ENCODE measurements around the gene RAPSN.

The RAPSN gene

DNA sequence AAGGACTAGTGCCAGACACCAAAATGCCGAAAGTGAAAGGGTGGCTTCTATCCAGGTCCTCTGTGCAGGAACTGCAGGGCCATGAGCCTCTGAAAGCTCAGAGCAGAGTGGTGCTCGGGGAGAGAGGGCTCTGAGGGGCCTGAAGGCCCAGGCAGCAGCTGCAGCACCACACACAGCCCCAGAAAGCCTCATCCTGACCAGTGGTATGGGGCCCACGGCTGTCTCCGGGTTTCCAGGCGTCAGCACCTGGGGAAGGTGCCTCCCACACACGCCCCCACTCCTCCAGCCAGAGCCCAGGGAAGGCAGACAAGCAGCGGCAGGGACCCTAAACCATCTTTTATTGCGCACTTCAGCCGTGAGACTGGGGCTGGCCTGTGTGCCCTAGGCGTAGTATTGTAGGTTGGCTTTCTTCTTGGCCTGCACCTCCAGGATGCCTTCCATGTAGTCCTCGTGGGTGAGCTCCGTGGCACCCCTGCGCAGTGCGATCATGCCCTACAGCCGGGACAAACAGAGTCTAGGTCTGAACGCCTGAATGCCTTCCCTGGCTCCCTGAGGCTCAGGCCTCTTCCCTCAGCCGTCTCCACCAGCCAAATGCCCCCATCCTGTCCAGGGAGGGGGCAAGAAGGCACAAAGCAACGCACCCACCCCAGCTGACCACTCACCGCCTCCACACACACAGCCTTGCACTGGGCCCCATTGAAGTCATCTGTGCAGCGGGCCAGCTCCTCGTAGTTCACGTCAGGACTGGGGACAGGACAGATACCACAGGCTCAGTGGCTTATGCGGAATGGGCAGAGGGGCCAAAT is 30.3 kb downstream of the RAPSN start:
- Histone ChIP-seq H3K9me3 (ENCODE audit: insufficient read depth, low read depth, low read length) (no peaks in the 10 kb centered on the region), H3K79me1 (ENCODE audit: low read length) (no peaks in the 10 kb centered on the region), H3K4me1 (ENCODE audit: control insufficient read depth in 1 of 2, insufficient read depth in 2 of 2, low read length in 2 of 2) (peaks cover 3 to 5% of the 10 kb centered on the region in 2 experiments), H2BK12ac (ENCODE audit: low read length) (no peak overlapping the region), H3K23ac (ENCODE audit: low read length) (no peak overlapping the region), H4K12ac (ENCODE audit: low read depth, low read length) (no peak overlapping the region), H2AFZ (ENCODE audit: insufficient read depth, low read length, poor library complexity) (no peak overlapping the region), H3K14ac (ENCODE audit: low read length) (no peak overlapping the region), H2BK5ac (ENCODE audit: low read depth, low read length, poor library complexity) (no peak overlapping the region), H3K4ac (ENCODE audit: low read depth, low read length) (no peak overlapping the region), H2BK120ac (ENCODE audit: insufficient read depth, low read length, poor library complexity) (no peak overlapping the region), H3K4me2 (ENCODE audit: low read length) (no peak overlapping the region), H3K27me3 (ENCODE audit: insufficient read depth, low read length) (no peaks in the 10 kb centered on the region), H3K36me3 (ENCODE audit: control insufficient read depth in 1 of 2, insufficient read depth in 2 of 2, low read length in 2 of 2) (peaks cover 78 to 85% of the 10 kb centered on the region in 2 experiments), H2AK5ac (ENCODE audit: low read length) (no peak overlapping the region), H3K18ac (ENCODE audit: low read length) (no peak overlapping the region), H3K4me3 (ENCODE audit: low read depth, low read length) (no peak overlapping the region), H4K8ac (ENCODE audit: low read depth, low read length) (no peak overlapping the region), H3K9ac (ENCODE audit: low read length) (no peak overlapping the region), H3K79me2 (ENCODE audit: control insufficient read depth, insufficient read depth, low read length, poor library complexity) (no peaks in the 10 kb centered on the region), H3K27ac (ENCODE audit: low read depth, low read length) (no peak overlapping the region), H4K91ac (ENCODE audit: low read depth, low read length) (no peak overlapping the region)
- DNase-seq: no peak
- no CpG with 5 or more reads among the region's 23 CpGs for WGBS (ENCODE audit: extremely low coverage, insufficient coverage, insufficient read length)

DNA sequence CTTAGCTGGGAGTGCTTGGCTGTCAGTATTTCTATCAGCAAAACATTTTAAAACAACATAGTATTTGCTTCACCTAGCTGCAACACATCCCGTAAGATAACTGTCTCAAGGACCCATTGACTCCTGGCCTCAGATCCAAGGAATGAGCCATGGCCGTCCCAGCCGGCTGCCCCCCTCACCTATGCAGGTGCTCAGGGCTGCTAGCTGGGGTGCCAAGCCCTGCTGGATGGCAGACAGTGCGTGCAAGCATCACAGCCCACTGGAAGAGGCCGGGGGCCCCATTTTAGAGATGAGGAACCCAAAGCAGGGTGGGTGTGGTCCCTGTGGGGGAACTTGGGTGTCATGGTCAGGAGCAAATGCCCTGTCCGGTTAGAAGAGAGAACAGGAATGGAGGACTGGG is 31.2 kb downstream of the RAPSN start:
- no peak for DNase-seq
- Histone ChIP-seq H3K14ac (ENCODE audit: low read length) (no peak overlapping the region), H3K27ac (ENCODE audit: low read depth, low read length) (no peak overlapping the region), H4K12ac (ENCODE audit: low read depth, low read length) (no peak overlapping the region), H3K79me2 (ENCODE audit: control insufficient read depth, insufficient read depth, low read length, poor library complexity) (no peaks in the 10 kb centered on the region), H4K91ac (ENCODE audit: low read depth, low read length) (no peak overlapping the region), H2BK120ac (ENCODE audit: insufficient read depth, low read length, poor library complexity) (no peak overlapping the region), H3K9me3 (ENCODE audit: insufficient read depth, low read depth, low read length) (no peaks in the 10 kb centered on the region), H3K4me1 (ENCODE audit: control insufficient read depth in 1 of 2, insufficient read depth in 2 of 2, low read length in 2 of 2) (peaks cover 3 to 5% of the 10 kb centered on the region in 2 experiments), H3K23ac (ENCODE audit: low read length) (no peak overlapping the region), H2BK12ac (ENCODE audit: low read length) (no peak overlapping the region), H3K27me3 (ENCODE audit: insufficient read depth, low read length) (no peaks in the 10 kb centered on the region), H2BK5ac (ENCODE audit: low read depth, low read length, poor library complexity) (no peak overlapping the region), H2AK5ac (ENCODE audit: low read length) (no peak overlapping the region), H3K4me2 (ENCODE audit: low read length) (no peak overlapping the region), H3K79me1 (ENCODE audit: low read length) (no peaks in the 10 kb centered on the region), H4K8ac (ENCODE audit: low read depth, low read length) (no peak overlapping the region), H3K4me3 (ENCODE audit: low read depth, low read length) (no peak overlapping the region), H3K4ac (ENCODE audit: low read depth, low read length) (no peak overlapping the region), H3K9ac (ENCODE audit: low read length) (no peak overlapping the region), H3K18ac (ENCODE audit: low read length) (no peak overlapping the region), H3K36me3 (ENCODE audit: control insufficient read depth in 1 of 2, insufficient read depth in 2 of 2, low read length in 2 of 2) (peaks cover 75 to 82% of the 10 kb centered on the region in 2 experiments), H2AFZ (ENCODE audit: insufficient read depth, low read length, poor library complexity) (no peak overlapping the region)
- no CpG with 5 or more reads among the region's 6 CpGs for WGBS (ENCODE audit: extremely low coverage, insufficient coverage, insufficient read length)

GRCh38 chr11:47415949-47416472 is 32.9 kb downstream of the RAPSN start:
- Histone ChIP-seq H3K14ac (ENCODE audit: low read length) (peak overlapping the region; percentile 8), H4K8ac (ENCODE audit: low read depth, low read length) (no peak overlapping the region), H2BK120ac (ENCODE audit: insufficient read depth, low read length, poor library complexity) (no peak overlapping the region), H3K9me3 (ENCODE audit: insufficient read depth, low read depth, low read length) (no peaks in the 10 kb centered on the region), H3K27ac (ENCODE audit: low read depth, low read length) (peak overlapping the region; percentile 9), H3K9ac (ENCODE audit: low read length) (no peak overlapping the region), H4K91ac (ENCODE audit: low read depth, low read length) (no peak overlapping the region), H3K79me2 (ENCODE audit: control insufficient read depth, insufficient read depth, low read length, poor library complexity) (no peaks in the 10 kb centered on the region), H4K12ac (ENCODE audit: low read depth, low read length) (peak overlapping the region; percentile 67), H2AK5ac (ENCODE audit: low read length) (no peak overlapping the region), H2BK12ac (ENCODE audit: low read length) (no peak overlapping the region), H3K36me3 (ENCODE audit: control insufficient read depth in 1 of 2, insufficient read depth in 2 of 2, low read length in 2 of 2) (peaks cover 74 to 78% of the 10 kb centered on the region in 2 experiments), H3K79me1 (ENCODE audit: low read length) (no peaks in the 10 kb centered on the region), H2AFZ (ENCODE audit: insufficient read depth, low read length, poor library complexity) (no peak overlapping the region), H3K4me1 (ENCODE audit: control insufficient read depth in 1 of 2, insufficient read depth in 2 of 2, low read length in 2 of 2) (peaks cover 3 to 5% of the 10 kb centered on the region in 2 experiments), H3K18ac (ENCODE audit: low read length) (no peak overlapping the region), H2BK5ac (ENCODE audit: low read depth, low read length, poor library complexity) (no peak overlapping the region), H3K4me3 (ENCODE audit: low read depth, low read length) (no peak overlapping the region), H3K27me3 (ENCODE audit: insufficient read depth, low read length) (no peaks in the 10 kb centered on the region), H3K23ac (ENCODE audit: low read length) (no peak overlapping the region), H3K4ac (ENCODE audit: low read depth, low read length) (no peak overlapping the region), H3K4me2 (ENCODE audit: low read length) (no peak overlapping the region)
- DNase-seq: peak in 1 of 2 donors; percentile 38
- no CpG with 5 or more reads among the region's 13 CpGs for WGBS (ENCODE audit: extremely low coverage, insufficient coverage, insufficient read length)

DNA sequence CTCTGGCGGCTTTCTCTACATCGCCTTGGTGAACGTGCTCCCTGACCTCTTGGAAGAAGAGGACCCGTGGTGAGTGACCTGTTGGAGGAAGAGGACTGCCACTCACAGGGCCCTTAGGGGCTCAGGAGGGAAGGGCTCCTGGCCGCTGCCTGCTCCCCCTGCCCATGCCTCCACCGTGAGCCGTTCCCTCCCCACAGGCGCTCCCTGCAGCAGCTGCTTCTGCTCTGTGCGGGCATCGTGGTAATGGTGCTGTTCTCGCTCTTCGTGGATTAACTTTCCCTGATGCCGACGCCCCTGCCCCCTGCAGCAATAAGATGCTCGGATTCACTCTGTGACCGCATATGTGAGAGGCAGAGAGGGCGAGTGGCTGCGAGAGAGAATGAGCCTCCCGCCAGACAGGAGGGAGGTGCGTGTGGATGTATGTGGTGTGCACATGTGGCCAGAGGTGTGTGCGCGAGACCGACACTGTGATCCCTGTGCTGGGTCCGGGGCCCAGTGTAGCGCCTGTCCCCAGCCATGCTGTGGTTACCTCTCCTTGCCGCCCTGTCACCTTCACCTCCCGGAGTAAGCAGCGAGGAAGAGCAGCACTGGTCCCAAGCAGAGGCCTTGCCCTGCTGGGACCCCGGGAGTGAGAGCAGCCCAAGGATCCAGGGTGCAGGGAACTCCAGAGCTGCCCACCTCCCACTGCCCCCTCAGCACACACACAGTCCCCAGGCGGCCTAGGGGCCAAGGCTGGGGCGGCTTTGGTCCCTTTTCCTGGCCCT is 33.7 kb downstream of the RAPSN start:
- Histone ChIP-seq H3K9ac (ENCODE audit: low read length) (no peak overlapping the region), H4K91ac (ENCODE audit: low read depth, low read length) (no peak overlapping the region), H3K27ac (ENCODE audit: low read depth, low read length) (no peak overlapping the region), H2BK12ac (ENCODE audit: low read length) (no peak overlapping the region), H3K9me3 (ENCODE audit: insufficient read depth, low read depth, low read length) (no peaks in the 10 kb centered on the region), H3K36me3 (ENCODE audit: control insufficient read depth in 1 of 2, insufficient read depth in 2 of 2, low read length in 2 of 2) (peaks cover 72 to 79% of the 10 kb centered on the region in 2 experiments), H4K12ac (ENCODE audit: low read depth, low read length) (peak overlapping the region; percentile 67), H3K4ac (ENCODE audit: low read depth, low read length) (no peak overlapping the region), H3K4me3 (ENCODE audit: low read depth, low read length) (no peak overlapping the region), H3K14ac (ENCODE audit: low read length) (no peak overlapping the region), H3K79me2 (ENCODE audit: control insufficient read depth, insufficient read depth, low read length, poor library complexity) (no peaks in the 10 kb centered on the region), H3K79me1 (ENCODE audit: low read length) (no peaks in the 10 kb centered on the region), H3K18ac (ENCODE audit: low read length) (no peak overlapping the region), H3K4me1 (ENCODE audit: control insufficient read depth in 1 of 2, insufficient read depth in 2 of 2, low read length in 2 of 2) (peaks cover 3 to 5% of the 10 kb centered on the region in 2 experiments), H3K4me2 (ENCODE audit: low read length) (no peak overlapping the region), H2BK120ac (ENCODE audit: insufficient read depth, low read length, poor library complexity) (no peak overlapping the region), H2AFZ (ENCODE audit: insufficient read depth, low read length, poor library complexity) (no peak overlapping the region), H3K27me3 (ENCODE audit: insufficient read depth, low read length) (no peaks in the 10 kb centered on the region), H3K23ac (ENCODE audit: low read length) (no peak overlapping the region), H2AK5ac (ENCODE audit: low read length) (no peak overlapping the region), H4K8ac (ENCODE audit: low read depth, low read length) (no peak overlapping the region), H2BK5ac (ENCODE audit: low read depth, low read length, poor library complexity) (no peak overlapping the region)
- WGBS (ENCODE audit: extremely low coverage, insufficient coverage, insufficient read length): no CpG with 5 or more reads among the region's 31 CpGs
- no peak for DNase-seq

Measured in trophoblast cell (in vitro differentiated cells and primary cell).